HG03045 (cell line): ENCODE results near the gene NUP210.

Experiments
- ATAC-seq: cut with Tn5 transposase; IDR thresholded peaks from one replicate; pipeline ENCODE4 v1.9.1; 2021; ENCODE audit warnings: mild to moderate bottlenecking, moderate library complexity; ENCODE audit not compliant: unreplicated experiment

The NUP210 gene

GRCh38 chr3:13277860-13278531, 142.1 kb downstream of the NUP210 start:
- ATAC-seq, result no peak

- ATAC-seq, result no peak
Observed at GRCh38 chr3:13277196-13277813, 142.8 kb downstream of the NUP210 start.

GRCh38 chr3:13276438-13277195, 143.5 kb downstream of the NUP210 start:
- ATAC-seq, result no peak

- ATAC-seq, result no peak
Observed at GRCh38 chr3:13275376-13276005, 144.6 kb downstream of the NUP210 start.

- no peak for ATAC-seq
Observed at GRCh38 chr3:13274551-13275332, 145.4 kb downstream of the NUP210 start.

- ATAC-seq, result no peak
Observed at GRCh38 chr3:13274125-13274524, 146.0 kb downstream of the NUP210 start.

- ATAC-seq, result no peak
Observed at GRCh38 chr3:13273604-13274105, 146.5 kb downstream of the NUP210 start.

- ATAC-seq, result no peak
Observed at GRCh38 chr3:13272831-13273603, 147.1 kb downstream of the NUP210 start.

- no peak for ATAC-seq
Observed at GRCh38 chr3:13269711-13270378, 150.3 kb downstream of the NUP210 start.

- ATAC-seq, result no peak
Observed at GRCh38 chr3:13268961-13269441, 151.1 kb downstream of the NUP210 start.

GRCh38 chr3:13268120-13268519, 152.0 kb downstream of the NUP210 start:
- ATAC-seq, result no peak

- no peak for ATAC-seq
Observed at GRCh38 chr3:13266651-13267362, 153.3 kb downstream of the NUP210 start.
